Parathyroid adenoma (tissue), 2 donors: ENCODE data around the gene RNF223.

ENCODE experiments used
- H2AFZ ChIP-seq: fragments of 300-600 bp; sonication (generic); one replicate; pipeline ENCODE4 v1.7.0; 2017; ENCODE audit warnings: antibody characterized with exemption, mild to moderate bottlenecking
- H3K27ac ChIP-seq: fragments of 300-600 bp; sonication (generic); one replicate; pipeline ENCODE4 v1.7.0; 2017
- H3K27me3 ChIP-seq: fragments of 300-600 bp; sonication (generic); one replicate; pipeline ENCODE4 v1.7.0; 2017; ENCODE audit warnings: low read length; ENCODE audit not compliant: control insufficient read depth, insufficient read depth
- H3K36me3 ChIP-seq: fragments of 300-600 bp; sonication (generic); one replicate; pipeline ENCODE4 v1.7.0; 2017; ENCODE audit warnings: low read length; ENCODE audit not compliant: control insufficient read depth, insufficient read depth
- H3K4me1 ChIP-seq: fragments of 300-600 bp; sonication (generic); one replicate; pipeline ENCODE4 v1.7.0; 2017; ENCODE audit warnings: control low read depth
- H3K4me2 ChIP-seq: fragments of 300-600 bp; sonication (generic); one replicate; pipeline ENCODE4 v1.7.0; 2017; ENCODE audit warnings: low read length
- H3K4me3 ChIP-seq: fragments of 300-600 bp; sonication (generic); one replicate; pipeline ENCODE4 v1.7.0; 2017; ENCODE audit warnings: low read depth, low read length
- H3K79me2 ChIP-seq: fragments of 300-600 bp; sonication (generic); one replicate; pipeline ENCODE4 v1.7.0; 2017; ENCODE audit warnings: control low read depth
- H3K9ac ChIP-seq: fragments of 300-600 bp; sonication (generic); one replicate; pipeline ENCODE4 v1.7.0; 2017; ENCODE audit warnings: mild to moderate bottlenecking
- H3K9me3 ChIP-seq: fragments of 300-600 bp; sonication (generic); one replicate; pipeline ENCODE4 v1.7.0; 2017; ENCODE audit warnings: low read length; ENCODE audit not compliant: control insufficient read depth
- CTCF ChIP-seq: fragments of 300-600 bp; sonication (generic); IDR thresholded peaks from one replicate; pipeline ENCODE4 v1.7.0; 2017; ENCODE audit warnings: antibody characterized with exemption, mild to moderate bottlenecking
- donor health status: primary hyperparathyroidism.

The RNF223 gene

GRCh38 chr1:1039145-1039910 is 34.8 kb downstream of the RNF223 start:
- Histone ChIP-seq H3K4me3 (no peak overlapping the region), H3K79me2 (no peaks in the 10 kb centered on the region), H3K9ac (no peak overlapping the region), H2AFZ (no peak overlapping the region), H3K27me3 (no peaks in the 10 kb centered on the region), H3K4me2 (no peak overlapping the region), H3K27ac (no peak overlapping the region), H3K4me1 (peaks cover 3% of the 10 kb centered on the region), H3K36me3 (no peaks in the 10 kb centered on the region), H3K9me3 (no peaks in the 10 kb centered on the region)
- TF ChIP-seq CTCF: no peak

GRCh38 chr1:1038694-1039093 is 35.4 kb downstream of the RNF223 start:
- Histone ChIP-seq H3K79me2 (no peaks in the 10 kb centered on the region), H3K4me2 (no peak overlapping the region), H3K4me3 (no peak overlapping the region), H3K36me3 (no peaks in the 10 kb centered on the region), H3K27ac (no peak overlapping the region), H3K27me3 (no peaks in the 10 kb centered on the region), H2AFZ (no peak overlapping the region), H3K9me3 (no peaks in the 10 kb centered on the region), H3K4me1 (peaks cover 3% of the 10 kb centered on the region), H3K9ac (no peak overlapping the region)
- no peak for TF ChIP-seq CTCF

- Histone ChIP-seq H3K4me2 (no peak overlapping the region), H3K9ac (no peak overlapping the region), H3K27ac (no peak overlapping the region), H3K27me3 (no peaks in the 10 kb centered on the region), H3K4me1 (peaks cover 3% of the 10 kb centered on the region), H3K79me2 (no peaks in the 10 kb centered on the region), H3K9me3 (no peaks in the 10 kb centered on the region), H2AFZ (no peak overlapping the region), H3K36me3 (no peaks in the 10 kb centered on the region), H3K4me3 (no peak overlapping the region)
- no peak for TF ChIP-seq CTCF
These were observed 36.5 kb downstream of the RNF223 start for GRCh38 chr1:1037366-1038327.

GRCh38 chr1:1035291-1035943 is 38.7 kb downstream of the RNF223 start:
- Histone ChIP-seq H3K79me2 (no peaks in the 10 kb centered on the region), H2AFZ (no peak overlapping the region), H3K36me3 (no peaks in the 10 kb centered on the region), H3K27me3 (no peaks in the 10 kb centered on the region), H3K9me3 (no peaks in the 10 kb centered on the region), H3K9ac (no peak overlapping the region), H3K27ac (no peak overlapping the region), H3K4me3 (no peak overlapping the region), H3K4me2 (no peak overlapping the region), H3K4me1 (peaks cover 3% of the 10 kb centered on the region)
- no peak for TF ChIP-seq CTCF
